GM18498 (cell line): Measurements from ENCODE around the gene RBM4B.

Experiments used
- ATAC-seq: cut with Tn5 transposase; IDR thresholded peaks from one replicate; pipeline ENCODE4 v1.9.1; 2021; ENCODE audit warnings: mild to moderate bottlenecking, moderate library complexity; ENCODE audit not compliant: unreplicated experiment

The RBM4B gene

DNA sequence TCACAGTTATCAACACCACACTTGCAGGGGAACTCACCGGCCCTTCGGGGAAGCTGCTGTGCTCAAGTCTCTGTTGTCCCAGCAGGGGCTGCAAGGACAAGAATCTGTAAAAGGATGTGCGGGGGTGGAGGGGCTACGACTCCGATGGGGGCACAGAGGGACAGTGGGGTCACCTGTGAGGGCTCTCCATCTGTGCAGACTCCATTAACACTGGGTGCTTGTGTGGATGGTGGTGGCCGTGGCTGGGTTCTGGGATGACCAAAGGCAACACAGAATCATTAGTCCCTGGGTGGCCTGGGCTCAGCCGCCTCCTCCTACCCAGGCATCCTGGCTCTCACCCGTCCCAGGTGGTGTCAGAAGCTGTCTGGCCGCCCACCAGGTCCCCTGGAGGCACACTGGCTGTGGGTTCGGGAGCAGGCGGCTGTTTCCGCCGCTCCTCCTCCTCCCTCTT is 10.2 kb upstream of the RBM4B start:
- no peak for ATAC-seq

DNA sequence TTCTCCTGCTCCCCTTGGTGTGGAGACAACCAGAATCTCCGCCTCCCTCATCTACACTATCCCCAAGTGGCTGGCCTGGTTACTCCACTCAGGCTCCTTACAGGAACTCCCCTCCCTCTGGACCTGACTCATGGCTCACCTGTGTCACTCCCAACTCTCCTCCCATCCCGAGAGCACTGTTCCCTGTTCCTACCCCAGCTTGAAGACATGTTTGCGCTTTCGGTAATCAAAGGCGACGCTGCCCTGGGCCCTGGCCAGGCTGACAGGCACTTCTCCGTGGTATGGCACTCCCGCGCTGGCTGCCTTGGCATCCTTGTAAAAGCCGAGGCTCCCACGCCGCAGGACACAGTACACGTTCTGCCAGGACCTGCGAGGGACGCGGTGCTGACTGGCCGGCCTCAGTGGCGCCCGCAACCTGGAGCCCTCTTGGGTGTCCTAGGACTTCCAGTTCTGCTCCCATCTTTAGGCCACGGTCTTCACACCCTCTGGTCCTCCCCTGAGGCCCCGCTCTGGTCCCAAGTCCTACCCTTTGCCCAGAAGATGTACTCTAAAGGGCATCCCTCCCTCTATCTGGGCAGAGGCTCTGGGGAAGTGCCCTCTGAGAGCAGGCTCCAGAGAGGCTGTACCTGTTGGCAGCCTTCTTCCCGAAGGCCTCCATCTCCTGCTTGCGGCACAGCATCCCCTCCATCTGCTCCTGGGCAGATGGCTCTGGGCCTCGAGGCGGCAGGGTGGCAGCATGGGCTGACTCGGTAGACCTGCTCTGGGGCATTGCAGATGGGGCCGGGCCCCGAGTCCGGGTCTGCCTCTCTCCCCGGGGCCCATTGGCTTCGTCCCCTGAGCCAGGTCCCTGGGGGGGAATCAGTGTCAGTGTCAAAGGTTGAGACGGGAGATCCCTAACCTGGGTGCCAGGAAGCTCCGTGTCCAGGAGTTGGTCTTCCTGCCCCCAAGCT is 9.4 kb upstream of the RBM4B start:
- ATAC-seq = no peak

DNA sequence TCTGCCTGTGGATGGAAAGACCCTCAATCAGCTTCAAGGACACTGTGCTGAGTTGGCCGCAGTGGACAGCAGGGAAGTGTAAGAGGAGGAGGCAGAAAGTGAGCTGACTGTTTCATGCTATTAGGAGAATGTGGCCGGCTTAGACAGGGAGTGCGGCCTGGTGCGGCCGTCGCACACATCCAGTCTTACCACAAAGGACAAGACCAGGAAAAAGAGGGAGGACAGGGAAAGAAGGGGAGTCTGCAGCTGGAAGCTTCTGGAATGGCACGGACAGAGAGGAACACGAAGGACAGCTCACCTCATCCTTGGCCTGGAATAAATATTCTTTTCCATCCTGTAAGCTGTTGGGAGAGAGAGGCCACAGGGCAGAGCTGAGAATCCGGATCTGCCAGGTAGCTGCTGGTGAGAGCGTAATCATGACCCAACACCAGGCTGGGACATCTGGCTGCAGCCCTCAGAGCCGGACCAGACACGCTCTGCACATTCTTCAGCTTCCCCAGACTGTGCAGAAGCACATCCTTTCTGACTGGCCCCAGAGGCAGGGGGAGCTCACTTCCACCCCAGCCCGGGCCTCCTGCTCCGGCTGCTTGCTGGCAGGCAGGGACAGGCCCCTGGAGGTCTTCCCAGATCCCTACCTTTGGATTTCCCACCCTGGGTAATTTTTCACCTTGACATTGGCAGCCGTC is 8.6 kb upstream of the RBM4B start:
- ATAC-seq = no peak

DNA sequence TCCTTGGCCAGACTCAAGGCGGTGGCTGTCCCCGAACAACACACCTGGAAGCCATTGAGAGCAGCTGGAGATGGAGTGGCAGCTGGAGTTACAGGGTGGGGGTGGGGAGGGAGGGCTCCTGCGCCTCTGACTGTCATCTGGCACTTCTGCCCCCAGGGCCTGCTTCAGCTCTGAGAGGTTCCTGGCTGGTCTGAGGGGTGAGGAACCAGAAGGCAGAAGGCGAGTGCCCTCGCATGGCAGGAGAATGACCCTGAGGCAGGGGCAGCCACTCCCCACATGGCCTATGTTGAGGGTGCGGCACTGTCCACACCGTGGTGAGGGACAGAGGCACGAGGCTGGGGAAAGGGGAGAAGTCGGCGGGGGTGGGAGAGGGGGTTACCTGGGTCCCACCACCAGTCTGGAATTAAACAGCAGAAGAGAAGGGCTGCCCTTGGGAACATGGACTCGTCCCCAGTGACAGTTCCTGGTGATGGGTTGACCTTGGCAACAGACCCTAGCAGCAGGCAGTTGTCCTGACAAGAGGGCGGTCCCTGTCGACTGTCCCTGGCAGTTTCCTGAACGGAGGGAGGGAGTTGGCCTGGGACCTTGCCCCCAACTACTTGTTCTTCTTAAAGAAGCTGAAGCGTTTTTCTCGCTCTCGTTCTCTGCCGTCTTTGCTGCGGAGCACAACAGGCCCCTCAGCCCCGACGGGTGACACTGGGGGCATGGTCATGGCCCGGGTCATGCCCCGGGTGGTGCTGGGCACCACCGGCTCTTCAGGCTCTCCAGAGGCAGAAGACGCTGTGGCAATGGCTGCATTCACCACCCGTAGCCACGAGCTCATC is 7.8 kb upstream of the RBM4B start:
- ATAC-seq = no peak

DNA sequence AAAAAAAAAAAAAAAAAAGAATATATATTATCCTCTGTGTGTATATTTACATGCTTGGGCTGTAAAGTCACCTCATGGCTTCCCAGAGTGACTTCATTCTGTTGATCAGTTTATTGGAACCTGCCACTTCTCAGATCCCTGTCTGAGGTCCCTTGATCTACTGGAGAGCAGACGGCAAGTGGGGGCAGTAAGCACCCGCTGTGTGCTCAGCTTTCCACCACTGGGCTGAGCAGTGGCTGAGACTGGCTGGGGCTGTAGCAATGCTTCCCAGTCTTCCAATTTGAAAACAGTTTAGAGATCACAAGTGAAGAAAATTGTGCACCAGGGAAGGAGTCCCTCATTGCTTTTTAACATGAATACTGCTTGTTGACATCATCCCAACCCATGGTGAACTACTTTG is 6.9 kb upstream of the RBM4B start:
- no peak for ATAC-seq

DNA sequence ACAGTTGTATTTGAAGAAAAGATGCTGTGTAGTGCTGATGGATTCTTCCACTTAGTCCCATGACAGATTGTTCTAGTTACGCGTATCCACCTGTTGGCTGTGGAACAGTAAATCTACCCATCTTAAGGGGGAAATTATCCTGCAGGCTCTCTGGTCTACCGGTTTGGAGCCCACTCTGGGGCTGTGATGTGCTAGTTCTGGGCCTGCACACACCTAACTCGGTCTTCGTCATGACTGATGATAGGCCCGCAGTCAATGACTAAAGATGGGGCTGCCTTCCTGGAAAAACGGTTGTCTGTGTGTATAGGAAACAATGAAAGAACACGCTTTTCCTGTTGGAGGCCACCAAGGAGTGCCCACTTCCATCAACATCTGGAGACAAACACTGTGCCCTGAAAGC is 6.2 kb upstream of the RBM4B start:
- no peak for ATAC-seq

DNA sequence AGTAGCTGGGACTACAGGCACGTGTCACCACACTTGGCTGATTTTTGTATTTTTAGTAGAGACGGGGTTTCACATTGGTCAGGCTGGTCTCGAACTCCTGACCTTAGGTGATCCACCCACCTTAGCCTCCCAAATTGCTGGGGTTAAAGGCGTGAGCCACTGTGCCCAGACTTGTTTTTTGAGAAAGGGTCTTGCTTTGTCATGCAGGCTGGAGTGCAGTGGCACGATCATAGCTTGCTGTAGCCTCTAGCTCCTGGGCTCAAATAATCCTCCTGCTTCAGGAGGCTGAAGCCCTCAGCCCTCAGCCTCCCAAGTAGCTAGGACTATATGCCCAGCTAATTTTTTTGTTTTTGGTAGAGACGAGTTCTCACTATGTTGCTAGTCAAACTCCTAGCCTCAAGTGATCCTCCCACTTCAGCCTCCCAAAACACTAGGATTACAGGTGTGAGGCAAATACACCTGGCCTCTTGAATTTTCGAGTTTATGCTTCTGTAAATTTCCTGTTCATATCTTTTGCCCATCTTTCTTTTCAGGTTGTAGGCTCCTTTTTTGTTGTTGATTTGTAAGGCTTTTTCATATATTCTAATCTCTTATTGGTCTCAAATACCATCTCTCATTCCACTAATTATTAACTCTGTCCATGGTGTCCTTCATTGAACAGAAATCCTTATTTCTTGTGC is 3.4 kb upstream of the RBM4B start:
- ATAC-seq = no peak

DNA sequence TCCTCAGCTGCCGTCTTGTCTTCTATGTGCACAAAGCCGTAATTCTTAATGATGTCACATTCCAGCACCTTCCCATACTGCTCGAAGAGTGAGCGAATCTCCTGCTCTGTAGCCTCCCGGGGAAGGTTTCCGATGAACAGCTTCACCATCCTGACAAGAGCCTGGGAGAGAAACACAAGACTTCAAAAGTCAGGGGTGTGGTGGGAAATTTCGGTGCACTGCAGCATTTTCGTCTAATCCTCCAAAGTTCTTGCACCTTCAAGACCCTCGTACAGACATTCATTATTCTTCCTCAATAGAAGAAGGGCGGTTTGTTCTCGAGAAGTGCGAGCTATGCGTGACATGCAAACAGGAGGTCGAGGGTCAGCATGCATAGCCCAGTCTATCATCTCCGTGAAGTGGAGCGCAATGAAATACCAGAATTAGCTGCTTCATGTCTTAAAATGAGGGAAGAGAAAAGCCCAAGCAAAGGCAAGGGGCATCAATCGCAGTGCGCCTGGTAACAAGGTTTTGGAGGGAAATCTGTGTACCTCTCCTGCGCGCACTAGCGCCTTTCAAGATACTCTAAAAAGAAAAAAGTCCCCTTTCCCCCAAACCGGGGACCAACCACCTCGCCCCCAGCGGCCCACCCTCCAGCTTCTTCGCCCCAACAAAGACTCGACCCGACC is 622 bp downstream of the RBM4B start:
- ATAC-seq = no peak

DNA sequence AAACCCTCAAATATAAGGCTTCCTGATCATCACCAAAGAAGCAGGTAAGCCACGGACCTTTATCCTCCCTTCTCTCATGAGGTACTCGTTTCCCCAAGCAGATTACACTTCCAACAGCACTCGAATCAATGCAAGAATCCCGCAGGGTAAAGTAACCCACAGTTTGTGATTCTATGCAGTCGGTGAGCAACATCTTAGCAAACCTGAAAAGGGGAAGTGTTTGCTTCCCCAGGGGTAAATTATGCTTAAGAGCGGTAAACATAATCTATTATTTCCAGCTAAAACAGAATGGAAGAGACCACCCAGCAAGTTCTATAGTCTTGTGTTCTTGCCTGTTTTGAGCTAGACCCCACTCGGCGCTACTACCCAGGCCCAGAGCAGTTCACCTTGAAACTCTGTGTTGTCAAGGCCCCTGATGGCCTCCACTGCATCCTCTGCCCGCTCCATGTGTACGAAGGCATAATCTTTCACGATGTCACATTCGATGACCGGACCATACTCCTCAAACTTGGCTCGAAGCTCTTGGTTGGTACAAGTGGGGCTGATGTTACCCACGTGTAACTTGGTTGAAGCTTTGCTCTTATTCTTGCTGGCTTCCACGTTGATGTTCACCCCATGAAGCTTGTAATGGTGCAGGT is 1.3 kb downstream of the RBM4B start:
- no peak for ATAC-seq

DNA sequence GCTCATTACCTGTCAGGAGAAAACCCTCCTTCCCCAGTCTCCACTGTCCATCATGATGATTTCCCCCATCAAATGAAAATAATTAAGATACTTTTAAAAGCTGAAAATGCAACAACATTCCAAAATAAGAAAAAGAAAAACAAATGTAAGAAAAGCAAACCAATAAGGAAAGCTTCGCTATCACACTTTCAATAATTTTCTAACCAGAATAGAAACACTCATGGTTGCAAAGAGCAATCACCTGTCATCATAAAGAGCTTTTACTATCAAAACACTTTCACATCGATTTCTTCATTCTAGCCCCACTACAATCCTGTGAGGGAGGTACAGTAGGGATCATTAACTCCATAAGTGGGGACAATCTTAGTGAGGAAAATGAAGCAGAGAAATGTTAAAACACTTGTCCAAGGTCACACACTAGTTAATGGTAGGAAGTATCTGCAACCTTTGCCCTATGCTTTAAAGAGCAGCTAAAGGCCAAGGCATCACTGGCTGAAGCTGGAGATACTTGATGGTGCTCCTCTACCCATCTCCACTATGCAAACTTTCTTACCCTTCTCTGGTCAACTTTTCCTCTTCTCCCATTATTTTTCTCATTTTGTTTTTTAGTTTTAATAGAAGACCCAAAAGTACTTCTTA is 2.6 kb downstream of the RBM4B start:
- no peak for ATAC-seq

DNA sequence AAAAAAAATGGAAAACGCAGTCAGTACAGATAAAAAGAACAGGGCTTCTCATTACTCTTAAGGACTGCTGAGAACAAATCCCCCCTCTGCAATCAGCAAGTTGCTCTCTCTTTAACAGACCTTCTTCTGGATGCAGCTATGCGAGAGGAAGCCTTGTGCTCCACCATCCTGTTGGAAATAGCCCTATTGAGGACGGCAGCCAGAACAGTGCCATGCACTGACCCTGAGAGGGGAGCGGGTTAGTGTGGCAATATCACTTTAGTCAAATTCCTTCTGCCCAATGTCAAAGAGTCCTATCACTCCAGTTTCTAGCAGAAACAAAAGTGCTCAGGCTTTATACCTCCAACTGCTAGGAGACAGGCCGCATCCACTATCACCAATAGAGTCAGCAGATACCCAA is 6.9 kb downstream of the RBM4B start:
- no peak for ATAC-seq

DNA sequence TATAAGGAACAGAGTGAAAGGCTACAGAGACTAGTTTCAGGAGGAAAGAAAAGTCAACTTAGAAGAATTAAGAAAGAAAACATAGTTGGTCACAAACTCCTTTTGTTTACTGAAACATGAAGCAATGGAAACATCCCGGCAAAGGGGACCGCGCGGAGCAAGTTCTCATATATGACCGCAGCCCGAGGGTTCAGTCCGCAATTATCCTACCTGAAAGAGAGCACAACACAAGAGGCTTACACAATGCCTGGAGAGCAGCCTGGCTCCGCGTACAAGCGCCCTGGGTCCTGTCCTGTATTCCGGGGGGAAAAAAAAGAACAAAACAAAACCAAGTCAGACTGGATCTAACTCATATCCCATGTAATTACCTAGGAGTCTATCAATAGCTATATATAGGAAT is 12.3 kb downstream of the RBM4B start:
- ATAC-seq = no peak

DNA sequence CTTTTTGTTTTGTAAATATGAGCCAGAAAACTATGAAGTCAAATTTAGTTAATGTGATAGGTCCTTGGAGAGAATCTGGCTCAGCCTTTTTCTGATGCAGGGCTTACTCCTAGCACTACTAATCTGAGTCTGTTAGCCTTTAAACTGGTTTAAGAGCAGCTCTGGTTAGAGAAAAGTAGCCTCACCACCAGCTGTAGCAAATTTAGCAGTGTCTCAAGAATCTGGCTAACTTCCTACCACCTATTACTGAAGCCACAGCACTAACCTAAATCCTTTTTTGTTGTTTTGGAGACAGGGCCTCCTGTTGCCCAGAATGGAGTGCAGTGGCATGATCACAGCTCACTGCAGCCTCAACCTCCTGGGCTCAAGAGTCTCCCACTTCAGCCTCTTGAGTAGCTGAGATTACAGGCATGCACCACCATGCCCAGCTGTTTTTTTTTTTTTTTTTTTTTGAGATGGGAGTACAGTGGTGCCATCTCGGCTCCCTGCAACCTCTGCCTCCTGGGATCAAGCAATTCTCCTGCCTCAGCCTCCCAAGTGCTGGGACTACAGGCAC is 13.9 kb downstream of the RBM4B start:
- no peak for ATAC-seq

DNA sequence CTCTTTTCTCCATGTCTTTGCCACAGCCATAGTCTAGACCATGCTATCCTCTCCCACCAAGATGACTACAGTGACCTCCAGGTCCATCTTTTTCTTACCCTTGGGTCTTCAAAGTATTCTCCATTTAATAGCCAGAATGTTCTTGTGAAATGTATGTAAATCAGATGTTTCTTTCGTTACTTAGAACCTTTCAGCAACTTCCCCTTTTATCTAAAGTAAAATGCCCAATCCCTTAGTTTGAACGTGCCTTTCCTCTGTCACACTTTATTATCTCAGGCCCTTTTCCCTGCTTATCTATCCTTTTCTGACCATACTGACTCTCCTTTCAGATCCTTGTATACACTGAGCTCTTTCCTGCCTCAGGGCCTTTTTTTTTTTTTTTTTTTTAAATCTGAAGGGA is 17.9 kb downstream of the RBM4B start:
- ATAC-seq = no peak

DNA sequence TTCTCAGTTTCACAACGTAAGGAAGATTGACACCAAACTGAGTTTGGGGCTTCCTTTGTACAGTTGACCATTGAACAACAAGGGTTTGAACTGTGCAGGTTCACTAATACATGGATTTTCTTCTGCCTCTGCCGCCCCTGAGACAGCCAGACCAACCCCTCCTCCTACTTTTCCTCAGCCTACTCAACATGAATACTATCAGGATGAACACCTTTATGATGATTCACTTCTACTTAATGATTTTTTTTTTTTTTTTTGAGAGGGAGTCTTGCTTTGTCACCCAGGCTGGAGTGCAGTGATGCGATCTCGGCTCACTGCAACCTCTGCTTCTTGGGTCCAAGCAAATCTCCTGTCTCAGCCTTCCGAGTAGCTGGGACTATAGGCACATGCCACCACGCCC is 24.6 kb downstream of the RBM4B start:
- ATAC-seq = no peak

DNA sequence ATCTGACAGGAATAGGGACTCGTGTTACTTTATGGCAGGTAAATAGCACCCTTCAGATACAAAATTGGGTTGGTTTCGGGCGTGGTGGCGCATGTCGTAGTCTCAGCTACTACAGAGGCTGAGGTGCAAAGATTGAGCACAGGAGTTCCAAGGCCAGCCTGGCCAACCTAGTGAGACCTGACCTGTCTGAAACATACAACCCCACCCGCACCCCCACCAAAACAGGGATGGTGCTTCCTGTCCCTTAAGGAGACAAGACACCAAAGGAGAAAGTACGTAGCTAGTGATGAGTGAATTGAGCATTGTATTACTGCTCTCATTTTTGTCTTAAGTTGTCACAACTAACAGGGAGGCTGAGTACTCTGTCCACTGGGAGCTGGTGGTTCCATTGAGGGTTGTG is 25.0 kb downstream of the RBM4B start:
- no peak for ATAC-seq

DNA sequence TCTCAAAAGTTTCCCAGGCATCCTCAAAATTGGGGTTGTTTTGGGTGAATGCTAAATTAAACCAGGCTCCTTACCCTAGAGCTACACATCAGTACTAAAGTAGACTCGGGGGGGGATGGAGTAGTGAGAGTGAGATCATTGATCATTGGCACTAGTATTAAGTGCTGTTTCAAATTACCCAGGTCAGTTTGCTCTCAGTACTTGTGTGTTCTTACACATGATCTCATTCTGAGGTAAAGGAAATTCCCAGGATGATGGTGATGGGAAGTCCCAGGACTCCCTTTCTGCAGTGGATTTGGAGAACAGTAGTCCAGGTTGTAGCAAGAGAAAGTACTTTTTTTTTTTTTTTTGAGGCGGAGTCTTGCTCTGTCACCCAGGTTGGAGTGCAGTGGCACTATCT is 26.7 kb downstream of the RBM4B start:
- ATAC-seq = no peak

DNA sequence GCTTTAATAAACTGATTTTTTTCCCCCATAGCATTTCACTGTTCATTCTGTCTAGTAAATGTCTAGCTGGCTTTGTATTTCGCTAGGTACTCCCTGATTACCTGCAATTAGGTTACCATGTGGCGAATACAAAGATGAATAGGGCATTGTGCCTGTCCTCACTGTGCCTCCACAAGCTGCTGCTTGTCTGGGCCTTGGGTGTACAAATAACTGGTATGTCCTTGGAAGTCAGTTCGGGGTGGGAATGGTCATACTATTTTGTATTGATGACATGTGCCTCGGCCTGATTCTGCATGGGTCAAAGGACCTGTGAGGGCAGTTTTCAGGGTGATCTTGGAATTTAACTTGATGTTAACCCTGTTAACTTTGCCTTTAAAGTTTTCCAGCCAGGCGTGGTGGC is 27.8 kb downstream of the RBM4B start:
- no peak for ATAC-seq

DNA sequence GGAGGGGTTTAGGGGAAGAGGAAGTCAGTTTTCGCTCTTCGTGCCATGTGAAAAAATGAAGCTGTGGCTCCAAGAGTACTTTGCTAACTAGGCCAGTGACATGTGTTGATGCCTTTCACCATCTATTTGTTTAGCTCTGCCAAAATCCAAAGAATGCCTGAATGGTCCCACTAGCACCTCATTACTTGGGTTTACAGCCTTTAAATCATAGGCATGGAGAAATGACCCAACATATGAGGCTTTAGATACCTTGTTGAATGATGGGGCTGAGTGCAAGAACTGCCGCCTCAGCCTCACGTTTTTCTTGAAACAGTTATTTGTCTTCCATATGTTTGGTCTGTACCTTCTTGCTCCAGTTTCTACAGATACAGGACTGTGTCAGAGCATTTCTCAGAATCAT is 30.9 kb downstream of the RBM4B start:
- no peak for ATAC-seq
